ENCODE measurements around the gene PRDM16.
"Not testable (repeated sequence)": the region's sequence is repeated elsewhere in the genome, so short reads cannot be mapped to it uniquely, and the experiment has no call there.

The PRDM16 gene

GRCh38 chr1:3082051-3082450, 13.0 kb downstream of the PRDM16 start:
- no peak for DNase-seq (ENCODE audit: low read depth)

DNA sequence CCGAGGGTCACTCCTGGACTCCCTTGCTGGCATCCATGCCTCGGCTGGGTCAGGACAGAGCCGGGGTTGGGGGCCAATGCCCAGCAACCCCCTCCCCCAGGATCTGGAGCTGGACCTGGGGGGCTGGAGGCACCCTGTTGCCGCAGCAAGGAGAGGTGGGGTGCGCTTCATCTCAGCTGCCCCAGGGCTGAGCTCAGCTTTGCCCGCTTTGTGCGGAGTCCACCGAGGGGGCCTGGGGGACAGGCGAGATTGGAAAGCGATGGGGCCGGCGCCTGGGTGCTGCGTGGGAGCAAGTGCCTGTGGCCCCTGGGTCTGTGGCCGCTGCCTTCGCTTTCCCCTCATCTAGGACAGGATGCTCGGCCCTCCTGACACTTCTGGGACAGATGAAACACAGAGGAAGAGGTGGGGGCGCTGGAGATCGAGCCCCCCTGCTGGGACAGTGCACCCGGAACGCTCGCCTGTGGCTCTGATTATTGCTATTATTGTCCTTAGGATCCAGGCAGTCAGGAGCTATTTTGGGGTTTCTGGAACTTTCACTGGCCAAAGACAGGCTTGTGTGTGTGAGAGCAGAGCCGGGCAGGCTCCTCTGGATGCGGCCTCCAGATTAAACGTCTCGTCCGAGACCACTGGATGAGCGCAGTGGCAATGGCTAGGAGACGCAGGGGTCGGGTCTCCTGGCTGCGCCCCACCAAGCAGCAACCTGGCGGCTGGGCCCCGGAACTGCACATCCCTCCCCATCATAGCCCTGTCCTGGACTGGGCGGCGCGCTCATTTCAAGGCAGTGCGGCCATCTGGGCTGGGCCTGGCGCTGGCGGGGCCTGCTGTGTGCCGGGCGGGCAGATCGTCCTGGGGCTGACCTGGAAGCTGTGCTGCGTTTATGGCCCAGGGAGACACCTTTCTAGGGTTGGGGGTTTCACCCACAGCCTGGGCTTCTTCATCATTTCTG, 13.8 kb downstream of the PRDM16 start:
- DNase-seq (ENCODE audit: low read depth): no peak

DNA sequence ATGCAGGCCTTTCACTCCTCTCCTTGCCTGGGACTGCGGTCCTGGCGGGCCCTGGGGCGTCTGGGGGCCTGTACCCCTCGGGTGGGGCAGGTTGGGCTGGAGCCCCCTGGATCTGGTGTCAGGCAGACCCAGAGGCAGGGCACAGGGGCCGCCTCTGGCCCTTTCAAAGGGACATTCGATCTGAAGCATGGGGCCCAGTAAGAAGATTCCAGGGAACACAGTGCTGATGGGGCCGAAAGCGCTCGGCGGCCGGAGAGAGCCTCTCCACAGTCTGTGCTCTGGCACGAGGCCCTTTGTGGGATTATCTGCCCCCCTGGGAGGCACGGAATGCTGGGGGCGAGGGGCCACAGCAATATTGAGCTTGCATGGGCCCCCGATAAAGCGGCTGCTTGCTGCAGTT, 15.2 kb downstream of the PRDM16 start:
- no peak for DNase-seq (ENCODE audit: low read depth)

GRCh38 chr1:3084726-3085125, 15.7 kb downstream of the PRDM16 start:
- DNase-seq (ENCODE audit: low read depth): no peak

DNA sequence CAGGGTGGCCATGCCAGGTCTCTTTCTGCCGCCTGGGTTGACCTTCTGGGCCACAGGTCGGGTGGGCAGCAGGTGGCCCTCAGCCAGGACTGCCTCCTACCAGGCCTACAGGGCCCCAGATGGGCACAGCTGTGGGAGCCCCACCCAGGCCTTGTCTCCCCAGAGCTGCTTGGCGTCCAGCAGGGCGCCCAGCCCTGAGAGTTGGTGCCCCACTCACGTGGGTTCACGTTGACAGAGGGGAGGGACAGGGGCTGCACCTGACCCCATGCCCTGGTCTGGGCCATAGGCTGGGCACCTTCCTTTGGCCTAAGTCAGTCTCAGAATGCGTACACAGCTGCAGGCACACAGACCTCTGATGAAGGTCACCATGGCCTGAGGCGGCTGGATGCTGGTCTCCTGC, 16.7 kb downstream of the PRDM16 start:
- no peak for DNase-seq (ENCODE audit: low read depth)

DNA sequence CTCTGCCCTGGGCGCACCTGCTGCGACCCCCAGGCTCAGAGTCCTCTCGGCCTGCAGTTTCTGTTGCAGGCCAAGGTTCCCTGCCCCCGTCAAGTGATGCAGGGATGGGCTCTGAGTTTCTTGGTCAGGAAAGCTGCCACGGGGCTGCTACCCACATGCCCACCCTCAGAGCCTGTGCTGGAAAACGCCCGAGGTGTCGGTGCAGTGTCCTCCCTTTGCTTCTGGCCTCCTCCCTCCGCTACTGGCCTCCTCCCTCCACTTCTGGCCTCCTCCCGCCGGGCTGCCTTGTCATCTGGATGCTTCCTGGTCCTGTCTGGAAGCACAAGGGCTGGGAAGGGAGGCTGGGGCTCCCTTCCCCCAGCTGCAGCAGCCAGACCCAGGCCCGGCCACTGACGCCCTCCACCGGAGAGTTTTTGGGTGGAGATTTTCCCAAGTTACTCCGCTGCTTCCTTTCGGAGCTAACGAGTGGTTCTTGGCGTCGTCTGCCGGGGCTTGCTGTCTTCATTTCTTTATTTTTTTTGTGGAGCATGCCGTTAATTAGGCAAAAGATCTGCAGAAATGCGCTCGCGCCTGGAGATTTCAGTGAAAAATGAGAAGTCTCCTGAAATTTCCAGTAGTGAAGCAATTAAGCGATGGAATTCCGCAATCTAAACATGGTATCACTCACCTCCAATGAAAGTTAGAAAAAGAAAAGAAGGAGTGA, 17.4 kb downstream of the PRDM16 start:
- DNase-seq (ENCODE audit: low read depth): no peak

DNA sequence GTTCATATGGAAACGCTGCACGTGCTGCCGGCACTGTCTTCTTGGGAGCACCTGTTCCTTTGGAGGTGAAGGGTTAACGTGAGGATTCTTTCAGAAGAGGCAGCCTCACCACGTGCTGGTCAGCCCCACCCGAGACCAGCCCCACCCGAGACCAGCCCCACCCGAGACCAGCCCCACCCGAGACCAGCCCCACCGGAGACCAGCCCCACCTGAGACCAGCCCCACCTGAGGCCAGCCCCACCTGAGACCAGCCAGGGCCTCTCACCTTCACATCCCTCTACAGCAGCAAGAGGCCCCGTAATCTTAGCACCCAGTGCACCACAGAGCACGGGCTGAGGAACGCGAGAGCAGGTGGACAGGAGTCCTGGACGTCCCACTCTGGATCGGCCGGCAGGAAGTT, 18.0 kb downstream of the PRDM16 start:
- DNase-seq (ENCODE audit: low read depth): no peak

DNA sequence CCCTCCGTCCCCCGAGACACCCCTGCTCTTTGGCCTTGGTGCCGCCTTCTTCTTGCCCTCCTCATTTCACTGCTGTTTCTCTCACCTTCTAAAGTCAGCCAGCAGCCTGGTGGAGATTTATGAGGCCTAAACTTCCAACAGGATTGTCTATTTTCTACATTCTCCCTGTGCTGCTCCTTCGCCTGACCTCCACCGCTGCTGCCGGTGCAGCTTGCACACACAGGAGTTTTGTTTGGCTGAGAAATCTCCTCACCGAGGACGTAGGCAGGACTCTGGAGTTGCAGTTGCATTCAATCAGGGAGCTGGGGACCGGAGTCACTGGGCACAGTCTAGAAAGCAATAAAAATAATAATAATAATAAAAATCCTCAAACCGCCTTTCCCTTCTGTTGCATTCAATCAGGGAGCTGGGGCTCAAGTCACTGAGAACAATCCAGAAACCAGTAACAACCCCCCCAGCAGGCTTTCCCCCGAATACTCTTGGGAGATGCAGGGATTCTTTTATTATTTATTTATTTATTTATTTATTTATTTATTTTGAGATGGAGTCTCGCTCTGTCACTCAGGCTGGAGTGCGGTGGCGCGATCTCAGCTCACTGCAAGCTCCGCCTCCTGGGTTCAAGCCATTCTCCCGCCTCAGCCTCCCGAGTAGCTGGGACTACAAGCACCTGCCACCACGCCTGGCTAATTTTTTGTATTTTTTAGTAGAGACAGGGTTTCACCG, 19.1 kb downstream of the PRDM16 start:
- not testable (repeated sequence) for DNase-seq (ENCODE audit: low read depth)

GRCh38 chr1:3089490-3089889, 20.5 kb downstream of the PRDM16 start:
- DNase-seq (ENCODE audit: low read depth): no peak

DNA sequence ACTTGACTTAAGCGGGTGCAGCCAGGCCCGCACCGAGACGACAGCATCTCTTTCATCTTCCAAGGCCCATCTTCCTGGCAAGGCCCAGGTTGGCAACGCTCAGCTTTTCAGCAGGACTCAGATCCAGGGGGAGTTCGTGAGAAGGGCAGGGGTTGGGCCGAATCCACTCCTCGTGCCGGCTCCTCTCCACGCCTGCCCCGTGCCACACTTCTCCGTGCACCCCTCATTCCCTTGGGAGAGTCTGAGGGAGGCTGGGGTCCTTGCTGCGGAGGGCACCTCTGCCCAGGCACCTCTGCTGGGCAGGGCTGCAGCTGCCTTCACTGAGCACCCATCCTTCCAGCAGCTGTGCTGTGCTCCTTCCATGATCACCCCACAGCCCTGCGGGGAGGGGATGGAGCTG, 22.3 kb downstream of the PRDM16 start:
- DNase-seq (ENCODE audit: low read depth): no peak

- no peak for DNase-seq (ENCODE audit: low read depth)
Measured at GRCh38 chr1:3092530-3092929, 23.5 kb downstream of the PRDM16 start.

DNA sequence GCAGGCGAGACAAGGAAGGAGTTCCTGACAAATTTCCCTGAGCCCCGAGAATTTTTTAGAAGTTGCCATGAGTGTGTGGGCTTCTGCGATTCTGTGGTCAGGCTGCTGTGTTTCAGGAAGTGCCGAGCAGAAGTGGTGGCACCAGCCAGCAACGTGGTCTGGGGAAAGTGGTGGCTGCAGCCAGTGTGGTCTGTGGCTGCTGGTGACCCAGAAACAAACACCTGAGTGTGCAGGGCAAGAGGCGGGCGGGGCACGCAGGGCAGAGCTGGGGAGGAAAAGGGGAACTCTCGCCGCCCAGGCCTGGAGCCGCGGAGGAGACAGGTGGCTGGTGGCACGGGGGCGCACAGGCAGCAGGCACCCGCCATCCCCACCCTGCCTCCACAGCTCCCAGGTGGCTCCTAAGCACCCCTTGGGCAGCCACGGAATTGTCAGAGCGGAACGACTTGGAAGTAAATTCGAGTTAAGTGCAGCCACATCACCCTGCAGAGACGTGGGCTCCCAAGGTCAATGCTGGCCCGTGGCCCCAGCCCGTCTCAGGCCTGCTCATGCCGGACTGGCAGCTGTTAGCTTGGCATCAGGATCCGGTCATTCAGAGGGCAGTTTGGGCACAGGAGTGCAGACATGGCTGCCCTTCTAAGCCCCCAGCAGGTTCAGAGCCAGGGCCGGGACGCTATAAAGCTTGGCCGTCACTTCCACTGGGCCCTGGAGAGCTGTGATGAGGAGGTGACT, 25.1 kb downstream of the PRDM16 start:
- no peak for DNase-seq (ENCODE audit: low read depth)

DNA sequence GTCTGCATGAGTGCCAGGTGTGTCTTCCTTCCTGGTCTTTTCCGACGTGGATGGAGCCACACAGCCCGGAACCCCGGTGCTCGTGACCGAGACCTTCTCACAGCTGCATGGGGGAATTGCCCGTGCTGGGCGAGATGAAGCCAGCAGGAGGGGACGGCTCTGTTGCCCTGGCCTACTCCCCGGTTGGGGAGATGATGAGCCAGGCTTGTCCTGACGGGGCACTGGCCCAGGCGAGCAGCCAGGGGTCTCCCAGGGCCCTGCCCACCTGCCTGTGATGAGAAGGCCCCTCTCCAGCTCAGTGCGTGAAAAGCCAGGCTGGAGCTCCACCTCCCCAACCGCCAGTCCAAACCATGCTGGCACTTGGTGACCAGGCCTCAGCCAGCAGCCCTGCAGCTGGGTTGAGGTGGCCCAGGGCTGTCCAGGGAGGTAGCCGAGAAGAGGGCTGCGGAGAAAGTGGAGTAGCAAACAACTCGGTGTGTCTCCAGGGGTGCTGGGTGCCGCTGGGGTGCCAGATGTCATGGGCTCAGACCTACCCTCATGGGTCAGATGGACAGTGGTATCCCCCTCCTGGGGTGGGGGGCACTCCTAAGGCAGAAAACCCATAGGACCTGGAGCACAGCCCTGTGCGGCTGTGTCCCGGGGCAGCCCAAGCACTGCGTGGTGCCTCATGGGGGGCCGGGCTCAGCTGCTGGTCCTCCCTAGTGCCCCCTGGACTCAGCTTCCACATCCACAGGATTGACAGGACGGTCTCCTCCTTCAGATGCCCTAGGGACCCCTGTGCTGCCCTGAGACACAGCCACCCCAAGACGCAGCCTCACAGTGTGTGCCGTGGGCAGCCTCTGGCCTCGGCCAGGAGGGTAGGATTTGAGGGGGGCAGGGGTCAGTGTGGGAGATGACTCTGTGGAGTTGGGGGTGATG, 26.1 kb downstream of the PRDM16 start:
- DNase-seq (ENCODE audit: low read depth): no peak

DNA sequence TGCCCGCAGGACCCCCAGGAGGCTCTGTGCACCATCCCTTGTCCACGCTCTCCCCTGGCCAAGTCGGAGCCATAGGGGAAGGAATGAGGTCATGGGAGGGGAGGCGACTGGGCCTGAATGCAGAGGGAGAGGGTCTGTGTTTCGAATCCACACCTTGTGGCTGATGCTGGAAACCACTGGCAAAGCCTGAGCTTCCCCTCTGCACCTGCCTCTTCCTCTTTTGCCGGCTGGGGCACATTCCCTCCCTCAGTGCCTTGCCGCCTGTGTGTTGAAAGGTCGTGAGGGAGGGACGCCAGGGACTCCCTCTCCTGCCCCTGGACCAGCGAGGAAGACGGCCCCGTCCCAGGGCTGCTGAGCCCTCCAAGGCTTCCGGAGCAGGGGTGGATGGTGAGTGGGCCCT, 27.3 kb downstream of the PRDM16 start:
- no peak for DNase-seq (ENCODE audit: low read depth)

DNA sequence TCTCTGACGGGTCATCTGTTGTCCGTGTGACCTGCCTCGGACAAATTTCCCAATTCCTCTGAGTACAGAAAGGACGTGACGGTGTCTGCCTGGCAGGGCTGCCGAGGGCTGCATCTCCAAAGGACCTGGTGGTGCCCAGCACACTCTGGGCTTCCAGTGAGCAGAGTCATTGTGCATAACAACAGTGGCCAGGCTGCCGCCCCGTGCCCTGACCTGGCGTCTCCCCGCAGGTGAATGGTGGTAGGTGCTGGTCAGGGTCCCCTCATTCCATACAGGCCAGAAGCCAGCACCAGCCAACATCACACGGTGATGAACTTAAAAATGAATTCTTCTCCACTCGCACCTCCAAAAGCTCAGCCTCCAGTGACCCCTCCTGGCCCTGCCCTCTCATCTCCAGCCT, 28.2 kb downstream of the PRDM16 start:
- DNase-seq (ENCODE audit: low read depth): no peak

GRCh38 chr1:3097861-3098260, 28.9 kb downstream of the PRDM16 start:
- DNase-seq (ENCODE audit: low read depth): no peak

- no peak for DNase-seq (ENCODE audit: low read depth)
Measured at GRCh38 chr1:3099861-3100260, 30.9 kb downstream of the PRDM16 start.

DNA sequence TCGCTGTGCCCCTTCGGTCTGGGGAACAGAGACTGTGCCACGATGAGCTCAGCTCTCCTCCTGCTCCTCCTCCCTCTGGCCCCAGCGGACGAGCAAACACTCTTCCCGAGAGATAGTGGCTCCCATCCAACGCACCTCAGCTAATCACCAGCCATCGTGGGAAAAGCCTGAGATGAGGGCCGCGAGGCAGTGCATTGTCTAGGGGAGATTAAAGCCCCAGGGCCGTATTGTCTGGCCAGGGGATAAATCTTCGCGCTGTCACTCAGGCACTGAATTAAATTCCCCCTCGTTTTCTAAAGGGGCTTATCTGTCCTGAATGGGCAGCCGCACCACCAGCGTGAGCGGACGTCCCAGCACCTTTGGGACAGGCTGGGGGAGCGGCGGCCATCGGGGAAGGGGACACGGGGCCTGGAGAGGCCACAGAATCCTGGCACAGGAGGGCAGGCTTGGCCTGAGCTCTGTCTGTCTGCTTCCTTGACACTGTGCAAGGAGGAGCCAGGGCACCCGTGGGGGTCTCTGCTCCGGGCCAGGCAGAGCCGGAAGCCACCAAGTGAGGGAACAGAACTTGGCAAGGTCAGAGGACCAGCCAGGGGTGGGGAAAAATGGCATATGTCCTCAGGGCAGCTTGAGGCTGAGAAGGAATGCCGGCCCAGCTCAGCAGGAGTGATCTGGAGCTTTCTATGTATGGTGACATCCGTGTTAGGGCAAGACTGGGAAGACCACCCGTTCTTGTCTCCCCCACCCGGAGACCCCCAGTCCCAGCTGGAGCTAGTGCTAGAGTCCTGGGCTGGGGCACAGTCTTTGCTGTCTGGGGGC, 32.3 kb downstream of the PRDM16 start:
- DNase-seq (ENCODE audit: low read depth): no peak

GRCh38 chr1:3102641-3103040, 33.6 kb downstream of the PRDM16 start:
- DNase-seq (ENCODE audit: low read depth): no peak

Data from fibroblast of the conjunctiva (primary cell).